Fibroblast of skin of right quadriceps (primary cell): ENCODE data around the gene AP2S1.
"Not testable (repeated sequence)": the region's sequence is repeated elsewhere in the genome, so short reads cannot be mapped to it uniquely, and the experiment has no call there.

Experiments used
- DNase-seq: peaks from one replicate; pipeline ENCODE4 v3.0.0-alpha.2; 2013

AP2S1 gene

DNA sequence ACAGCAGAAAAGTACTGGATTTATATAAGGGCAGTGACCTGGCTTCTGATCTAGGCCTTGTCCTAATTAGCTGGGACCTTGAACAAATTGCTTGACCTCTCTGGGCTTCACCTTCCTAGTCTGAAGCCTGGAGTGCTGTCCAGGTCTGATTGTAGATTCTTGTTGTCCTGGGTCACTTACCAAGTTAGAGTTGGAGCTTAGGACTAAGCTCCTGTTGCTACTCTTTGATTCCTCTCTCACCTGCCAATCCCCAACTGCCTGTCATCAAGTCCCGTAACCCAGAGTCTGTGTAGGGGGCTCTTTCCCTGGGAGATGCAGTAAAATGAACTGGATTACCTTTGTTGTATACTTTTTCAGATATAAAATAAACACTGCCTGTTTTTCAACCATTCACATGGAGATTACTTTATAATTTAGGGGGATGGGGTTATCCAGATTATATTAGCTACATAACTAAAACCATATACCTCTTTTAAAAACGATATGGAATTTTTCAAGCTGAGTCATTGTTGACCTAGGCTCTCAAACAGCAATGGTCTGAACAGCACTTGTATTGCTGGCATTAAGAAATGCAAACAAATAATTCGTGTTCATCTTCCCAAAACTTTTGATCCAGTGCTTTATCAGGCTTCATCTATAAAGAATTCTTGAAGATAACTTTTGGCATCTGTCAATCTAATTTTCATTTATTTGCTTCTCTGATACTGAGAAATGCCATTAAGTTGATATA lies 15.9 kb upstream of the AP2S1 start:
- no peak for DNase-seq

DNA sequence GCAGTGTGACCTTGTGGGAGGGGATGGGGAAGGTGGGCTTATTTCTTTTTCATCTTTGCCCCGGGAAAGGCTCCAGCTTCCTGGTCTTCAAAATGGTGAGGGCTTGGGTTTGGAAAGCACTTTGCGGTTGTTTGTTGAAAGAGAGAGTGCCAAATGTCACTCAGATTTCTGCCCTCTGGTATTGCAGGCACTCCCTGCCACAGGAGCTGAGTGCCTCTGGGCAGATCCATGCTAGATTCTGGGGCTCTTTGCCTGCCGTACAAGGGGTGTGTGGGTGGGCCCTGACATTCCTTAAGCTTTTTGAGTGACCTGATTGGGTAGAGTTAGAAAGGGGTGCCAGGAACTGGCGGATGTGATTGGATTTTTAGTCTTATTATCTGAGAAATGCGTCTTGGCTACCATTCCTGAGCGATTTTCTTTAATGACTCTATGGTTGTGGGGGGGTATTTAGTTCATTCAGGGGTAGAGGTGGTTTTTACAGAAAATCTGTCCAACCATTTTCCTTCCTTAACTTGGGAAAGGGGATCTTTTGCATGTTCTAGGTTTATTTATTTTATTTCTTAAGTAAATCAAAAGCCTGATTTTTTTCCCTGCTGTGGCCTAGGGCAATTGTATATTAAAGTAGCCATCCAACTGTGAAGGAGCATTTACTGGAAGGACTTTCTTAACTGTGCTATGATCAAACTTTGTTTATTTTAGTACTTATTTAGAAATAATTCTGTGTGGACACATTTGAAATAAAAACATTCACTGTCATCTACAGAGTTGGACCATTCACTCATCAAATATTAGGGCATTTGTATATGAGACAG lies 13.4 kb upstream of the AP2S1 start:
- peak; percentile 54 for DNase-seq

DNA sequence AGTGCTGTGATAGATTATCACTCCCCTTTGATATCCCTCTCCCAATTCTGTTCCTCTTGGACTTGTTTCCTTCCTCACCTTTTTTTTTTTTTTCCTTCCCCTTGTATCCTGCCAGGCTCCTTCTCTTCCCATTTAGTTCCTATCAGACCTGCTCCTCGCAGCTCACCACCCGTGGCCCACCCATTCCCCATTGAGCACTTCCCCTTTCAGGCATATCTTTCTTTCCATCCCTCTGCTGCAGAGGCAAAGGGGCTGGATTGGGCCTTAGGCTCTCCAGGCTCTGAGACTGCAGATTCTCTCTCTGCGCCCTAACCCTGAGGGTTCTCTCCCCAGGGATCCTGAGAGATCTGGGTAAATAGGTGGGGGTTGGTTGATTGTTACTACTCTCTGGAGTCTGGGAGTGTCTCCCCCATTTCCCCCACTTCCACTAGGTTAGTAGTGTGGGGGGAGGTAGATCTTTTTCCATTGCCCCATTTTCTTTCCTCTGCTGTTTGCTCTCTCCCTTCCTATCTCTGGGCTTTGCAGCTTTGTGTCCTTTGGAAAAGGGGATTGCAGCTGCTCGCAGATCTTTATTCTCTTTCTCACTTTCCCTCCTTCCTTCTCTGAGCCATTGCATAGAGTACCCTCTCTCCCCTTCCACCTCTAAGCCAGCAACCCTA lies 12.5 kb upstream of the AP2S1 start:
- DNase-seq, result no peak

DNA sequence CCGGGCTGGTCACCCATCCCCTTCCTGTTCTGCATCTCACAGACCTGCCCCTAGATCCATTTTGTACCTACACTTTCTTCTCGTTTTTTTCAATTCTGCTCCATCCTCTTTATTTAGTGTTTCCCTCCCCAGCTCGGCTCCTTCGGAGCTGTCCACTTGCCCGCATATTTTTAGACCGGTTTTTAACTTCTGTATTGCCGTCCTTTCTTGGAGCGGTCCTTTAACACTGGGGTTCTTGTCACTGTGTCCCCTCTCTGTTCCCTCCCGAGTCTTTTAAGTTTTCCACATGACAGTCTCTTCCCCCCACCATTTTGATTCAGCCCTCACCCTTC lies 11.8 kb upstream of the AP2S1 start:
- no peak for DNase-seq

DNA sequence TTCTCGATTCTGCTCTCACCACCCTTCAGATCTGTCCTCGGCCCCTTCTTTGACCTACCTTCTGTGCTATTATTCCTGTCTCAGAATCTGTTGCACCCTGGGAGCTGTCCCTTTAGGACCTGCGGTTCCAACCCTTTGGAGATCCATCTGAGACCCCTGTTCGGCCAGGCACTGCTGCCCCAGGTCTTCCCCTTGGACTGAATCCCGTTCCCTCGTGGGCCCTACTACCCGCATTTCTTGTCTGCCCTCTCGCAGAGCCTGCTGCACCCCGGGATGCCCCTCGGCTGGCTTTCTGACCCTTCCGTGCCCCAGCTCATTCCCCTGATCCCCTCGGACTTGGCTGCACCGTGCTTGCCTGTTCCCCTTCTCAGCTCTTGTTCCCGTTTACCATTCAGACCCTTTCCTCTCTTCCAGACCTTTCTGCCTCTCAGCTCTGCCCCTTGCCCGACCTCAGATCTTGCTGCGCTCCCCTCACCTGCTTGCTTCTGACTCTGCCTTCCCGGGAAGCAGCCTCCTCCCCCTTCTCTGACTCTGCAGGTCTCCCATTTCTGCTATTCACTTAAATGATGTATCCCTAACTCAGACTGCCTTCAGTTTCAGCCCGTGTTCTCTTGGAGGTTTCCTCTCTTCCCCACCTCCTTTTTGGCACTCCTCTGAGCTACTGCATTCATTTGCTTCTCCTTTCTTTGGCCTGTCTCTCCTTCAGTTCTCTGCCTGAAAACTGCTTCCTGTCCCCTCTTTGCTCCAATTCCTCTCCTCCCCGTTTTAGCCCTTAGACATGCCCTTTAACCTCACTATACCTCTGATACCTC lies 11.3 kb upstream of the AP2S1 start:
- DNase-seq, result no peak

DNA sequence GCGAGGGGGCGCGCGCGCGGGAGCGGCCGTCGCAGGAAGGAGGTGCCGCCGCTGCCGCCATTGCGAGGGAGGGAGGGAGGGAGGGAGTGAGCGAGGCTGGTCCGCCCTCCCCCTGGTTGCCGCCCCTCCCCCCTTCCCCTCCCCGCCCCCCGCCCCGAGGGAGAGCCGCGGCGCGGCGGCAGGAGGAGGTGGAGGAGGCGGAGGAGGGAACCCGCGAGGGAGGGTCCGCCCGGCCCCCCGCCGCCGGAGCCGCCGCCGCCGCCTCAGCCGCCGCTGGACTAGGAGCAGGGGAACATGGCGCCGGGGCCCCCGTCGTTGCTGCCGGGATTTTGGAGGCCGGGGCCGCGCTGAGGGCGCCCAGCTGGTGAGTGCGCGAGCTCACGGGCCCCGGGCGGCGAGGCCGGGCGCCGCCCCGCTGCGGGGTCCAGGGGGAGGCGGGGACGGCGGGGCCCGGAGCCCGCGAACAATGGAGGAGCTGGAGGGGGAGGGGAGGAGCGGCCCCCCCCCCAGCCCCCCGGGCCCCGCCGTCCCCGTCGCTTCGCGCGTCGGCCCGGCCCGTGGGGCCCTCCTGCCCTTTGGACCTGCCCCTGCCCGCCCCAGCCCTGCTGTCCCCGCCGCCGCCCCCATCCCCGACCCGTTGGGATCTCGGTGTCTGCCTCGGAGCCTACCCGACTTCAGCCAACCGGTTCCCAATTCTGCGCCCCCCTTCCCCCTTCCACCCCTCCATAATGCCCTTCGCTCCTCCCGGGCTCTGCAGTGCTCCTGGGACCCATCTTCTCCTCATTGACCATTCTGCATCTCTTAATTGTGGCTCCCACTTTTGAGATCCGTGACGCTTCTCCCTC lies 10.4 kb upstream of the AP2S1 start, which contains the start of gene ARHGAP35:
Gene ARHGAP35, plus strand, starts transcription at position 152 of the 845 bp plus-strand sequence. CDS start 57,679 bp downstream, outside the sequence.
- DNase-seq, result no peak

DNA sequence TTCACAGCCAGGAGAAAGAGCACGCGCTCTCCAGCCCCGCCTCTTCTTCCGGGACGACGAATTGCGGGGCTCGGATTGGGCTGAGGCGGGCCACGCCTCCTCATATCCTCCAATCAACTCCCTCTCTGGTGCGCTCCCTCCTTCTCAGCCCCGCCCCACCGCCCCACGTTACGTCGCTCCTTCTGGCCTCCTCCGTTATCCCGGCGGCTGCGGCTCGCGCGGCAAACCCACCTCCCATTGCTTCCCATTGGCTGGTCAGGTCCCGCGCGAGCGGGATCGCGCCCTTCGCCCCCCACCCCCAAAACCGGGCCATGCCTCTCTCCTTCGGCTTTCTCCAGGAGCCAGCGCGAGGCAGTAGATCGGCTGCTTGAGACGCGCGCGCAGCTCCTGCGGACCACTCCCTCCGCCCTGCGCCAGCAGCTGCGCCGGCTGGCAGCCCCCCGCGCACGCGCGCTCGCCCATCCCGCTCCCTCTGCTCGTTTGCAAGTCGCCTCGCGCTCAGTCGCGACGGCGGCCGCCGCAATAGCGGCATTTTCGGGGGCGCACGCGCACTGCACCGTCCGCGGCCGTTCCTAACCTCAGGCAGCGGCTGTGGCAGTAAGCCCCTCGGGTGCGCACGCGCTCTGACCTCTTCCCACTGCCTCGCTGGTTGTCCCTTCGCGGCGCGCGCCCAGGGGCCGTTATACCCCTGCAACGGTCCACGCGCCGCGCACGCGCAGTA lies 9.6 kb upstream of the AP2S1 start:
- DNase-seq, result peak; percentile 99

DNA sequence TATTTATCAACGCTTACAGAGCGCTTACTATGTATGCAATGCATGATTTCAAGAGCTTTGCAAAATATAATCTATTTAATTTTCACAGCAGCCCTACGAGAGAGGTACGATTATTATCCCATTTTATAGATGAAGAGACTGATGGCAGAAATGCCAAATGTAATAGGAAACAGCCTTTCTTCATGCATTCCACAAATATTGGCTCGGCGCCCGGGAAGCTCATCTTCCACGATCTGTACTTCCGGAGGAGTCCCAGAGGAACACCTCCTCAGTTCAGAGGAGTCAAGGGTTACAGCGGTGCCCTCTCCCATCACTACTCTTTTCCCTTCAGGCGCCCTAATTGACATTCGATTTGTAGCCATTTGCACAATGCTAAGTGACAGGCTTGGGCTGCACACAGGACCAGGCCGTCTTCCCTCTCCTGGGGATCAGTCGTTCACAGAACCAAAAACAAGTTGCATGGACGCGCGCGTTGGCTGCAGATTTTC lies 9.0 kb upstream of the AP2S1 start:
- DNase-seq, result peak; percentile 92

DNA sequence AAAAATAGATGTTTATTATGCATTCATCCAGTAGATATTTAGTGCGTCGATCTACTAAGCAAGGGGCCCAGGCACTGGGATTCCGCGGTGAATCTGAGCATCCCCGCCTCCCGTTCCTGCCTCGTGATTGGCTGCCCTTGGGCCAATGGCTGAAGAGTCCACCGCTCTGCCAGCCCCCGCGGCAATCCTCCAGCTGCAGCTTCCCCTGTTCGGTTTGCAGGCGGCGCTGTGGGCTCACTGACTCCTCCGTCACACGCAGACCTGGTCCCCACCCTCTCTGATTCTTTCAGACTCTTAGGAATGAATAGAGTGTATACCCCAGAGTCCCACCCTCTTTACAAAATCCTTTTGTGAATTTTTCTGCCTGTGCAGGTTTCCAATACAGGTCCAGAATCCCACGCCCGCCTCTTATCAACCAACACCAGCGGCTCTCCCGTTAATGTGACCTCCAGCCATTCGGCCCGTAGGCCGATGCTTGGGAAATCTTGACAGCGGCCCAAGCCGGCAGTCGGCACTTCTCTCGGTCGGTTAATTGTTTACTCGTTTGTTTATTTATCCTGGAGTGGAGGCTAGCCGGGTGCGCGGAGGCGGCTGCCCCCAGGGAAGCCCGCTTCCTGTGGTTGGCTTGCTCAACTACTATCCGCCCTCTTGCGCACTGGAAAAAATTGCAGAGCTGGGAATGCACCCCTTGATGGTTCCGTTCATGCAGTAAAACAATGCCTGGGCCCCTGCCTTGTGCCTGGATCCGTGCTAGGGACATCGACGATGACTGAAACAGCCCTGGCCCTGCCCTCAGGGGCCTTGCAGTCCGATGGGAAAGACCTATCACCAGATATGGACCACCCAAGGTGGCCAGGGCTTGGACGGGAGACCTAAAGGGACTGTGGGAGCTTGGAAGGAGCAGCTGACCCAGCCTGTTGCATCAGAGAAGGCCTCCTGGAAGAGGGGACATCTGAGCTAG lies 5.7 kb upstream of the AP2S1 start:
- peak; percentile 96 for DNase-seq

DNA sequence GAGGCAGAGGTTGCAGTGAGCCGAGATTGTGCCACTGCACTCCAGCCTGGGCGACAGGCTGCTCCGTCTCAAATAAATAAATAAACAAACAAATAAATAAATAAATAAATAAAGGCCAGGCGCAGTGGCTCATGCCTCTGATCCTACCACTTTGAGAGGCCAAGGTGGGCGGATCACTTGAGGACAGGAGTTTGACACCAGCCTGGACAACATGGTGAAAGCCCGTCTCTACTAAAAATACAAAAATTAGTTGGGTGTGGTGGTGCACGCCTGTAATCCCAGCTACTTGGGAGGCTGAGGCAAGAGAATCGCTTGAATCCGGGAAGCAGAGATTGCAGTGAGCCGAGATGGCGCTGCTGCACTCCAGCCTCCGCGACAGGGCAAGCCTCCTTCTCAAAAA lies 4.1 kb upstream of the AP2S1 start:
- DNase-seq, result not testable (repeated sequence)

DNA sequence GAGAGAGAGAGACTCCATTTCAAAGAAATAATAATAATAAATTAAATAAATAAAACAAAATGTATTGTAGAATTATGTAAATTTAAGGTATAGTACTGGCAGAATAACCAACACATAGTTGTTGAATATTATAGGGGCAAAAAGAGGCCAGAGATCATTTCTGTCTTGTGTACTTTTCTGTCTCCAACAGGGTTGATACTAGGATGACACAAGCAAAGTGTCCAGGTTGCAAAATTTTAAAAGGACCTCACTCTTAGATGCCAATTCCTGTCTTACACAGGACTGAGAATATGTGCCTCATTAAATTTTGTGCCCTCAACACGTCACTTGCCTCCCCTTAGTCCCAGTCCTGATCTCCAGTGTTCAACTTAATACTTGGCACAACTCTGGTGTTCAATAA lies 2.2 kb upstream of the AP2S1 start:
- no peak for DNase-seq

DNA sequence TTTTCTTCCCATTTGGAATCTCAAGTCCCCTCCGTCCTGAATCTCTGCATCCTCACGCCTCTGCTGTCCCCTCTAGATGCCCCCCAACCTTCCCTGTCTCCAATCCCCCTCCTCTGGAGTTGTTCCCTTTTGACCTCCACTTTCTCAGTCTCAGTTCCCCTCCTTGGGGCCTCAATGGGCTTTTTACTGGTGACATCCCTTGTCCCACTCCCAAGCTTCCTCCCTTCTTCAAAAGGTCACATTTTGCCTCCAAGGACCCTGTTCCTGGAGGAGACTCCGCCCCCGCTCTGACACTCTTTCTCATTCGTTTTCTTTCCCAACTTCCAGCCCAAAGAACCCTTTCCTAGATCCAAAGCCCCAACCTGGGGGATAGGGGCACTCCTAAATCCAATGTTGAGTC lies 1.0 kb downstream of the AP2S1 start:
- DNase-seq, result no peak

DNA sequence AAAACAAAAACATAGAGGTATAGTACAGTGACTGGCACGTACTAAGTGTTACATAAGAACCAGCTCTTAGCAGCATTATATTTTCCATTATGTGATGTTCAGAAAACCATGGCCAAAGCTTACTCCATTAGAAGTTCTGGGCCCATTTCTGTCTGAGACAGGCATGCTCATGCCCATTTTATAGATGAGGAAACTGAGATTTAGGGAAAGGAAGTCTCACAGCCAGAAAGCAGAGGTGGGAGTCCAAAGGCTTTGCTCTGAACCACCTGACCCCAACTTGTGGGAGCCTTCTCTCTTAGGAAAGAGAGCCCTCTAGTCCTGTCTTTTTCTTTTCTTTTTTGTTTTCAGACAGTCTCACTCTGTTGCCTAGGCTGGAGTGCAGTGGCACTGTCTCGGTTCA lies 2.3 kb downstream of the AP2S1 start:
- DNase-seq, result no peak

DNA sequence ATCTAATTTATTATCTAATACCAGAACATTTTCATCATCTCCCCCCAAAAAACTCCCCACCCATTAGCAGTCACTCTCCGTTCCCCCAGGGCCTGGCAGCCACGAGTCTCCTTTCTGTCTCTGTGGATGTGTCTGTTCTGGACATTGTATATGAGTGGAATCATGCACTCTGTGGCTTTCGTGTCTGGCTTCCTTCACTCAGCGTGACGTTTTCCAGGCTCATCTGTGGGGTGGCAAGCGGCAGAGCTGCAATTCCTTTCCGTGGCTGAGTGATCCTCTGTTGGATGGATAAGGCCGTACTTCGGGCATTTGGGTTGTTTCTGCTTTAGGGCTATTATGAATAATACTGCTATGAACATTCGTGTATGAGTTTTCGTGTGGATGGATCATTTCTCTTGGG lies 3.1 kb downstream of the AP2S1 start:
- DNase-seq, result no peak

DNA sequence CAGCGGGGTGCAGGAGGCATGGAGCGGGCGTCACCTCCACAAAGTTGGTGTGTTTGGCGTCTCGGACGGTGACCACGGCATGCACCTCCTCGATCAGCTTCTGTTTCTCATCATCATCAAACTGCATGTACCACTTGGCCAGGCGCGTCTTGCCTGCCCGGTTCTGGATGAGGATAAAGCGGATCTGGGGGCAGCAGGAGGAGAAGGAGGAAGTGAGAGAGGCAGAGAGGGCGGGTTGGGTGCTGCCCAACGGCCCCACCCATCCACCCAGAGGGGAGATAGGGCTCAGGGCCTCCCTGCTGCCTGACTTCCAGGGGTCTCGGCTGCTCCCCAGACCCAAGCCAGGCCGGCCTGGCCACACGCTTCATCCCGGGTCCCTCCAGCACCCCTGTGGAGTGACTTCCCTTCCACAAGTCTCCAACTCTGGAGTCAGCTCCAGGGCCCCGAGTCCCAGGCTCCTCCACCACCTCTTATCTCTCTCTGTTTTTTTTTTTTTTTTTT lies 4.6 kb downstream of the AP2S1 start:
- DNase-seq, result no peak

DNA sequence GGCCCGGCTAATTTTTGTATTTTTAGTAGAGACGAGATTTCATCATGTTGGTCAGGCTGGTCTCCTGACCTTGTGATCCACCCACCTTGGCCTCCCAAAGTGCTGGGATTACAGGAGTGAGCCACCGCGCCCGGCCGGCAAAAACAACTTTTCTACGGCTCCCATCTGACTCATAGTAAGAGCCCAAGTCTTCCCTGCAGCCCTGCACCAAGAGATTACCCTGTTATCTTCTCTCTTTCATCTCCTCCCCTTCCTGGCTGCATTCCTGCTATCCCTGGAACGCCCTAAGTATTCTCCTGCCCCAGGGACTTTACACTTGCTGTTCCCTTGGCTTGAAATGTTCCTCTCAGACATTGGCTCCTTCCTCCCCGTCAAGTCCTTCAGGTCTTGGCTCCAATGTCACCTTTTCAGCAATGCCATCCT lies 6.6 kb downstream of the AP2S1 start:
- DNase-seq, result no peak

DNA sequence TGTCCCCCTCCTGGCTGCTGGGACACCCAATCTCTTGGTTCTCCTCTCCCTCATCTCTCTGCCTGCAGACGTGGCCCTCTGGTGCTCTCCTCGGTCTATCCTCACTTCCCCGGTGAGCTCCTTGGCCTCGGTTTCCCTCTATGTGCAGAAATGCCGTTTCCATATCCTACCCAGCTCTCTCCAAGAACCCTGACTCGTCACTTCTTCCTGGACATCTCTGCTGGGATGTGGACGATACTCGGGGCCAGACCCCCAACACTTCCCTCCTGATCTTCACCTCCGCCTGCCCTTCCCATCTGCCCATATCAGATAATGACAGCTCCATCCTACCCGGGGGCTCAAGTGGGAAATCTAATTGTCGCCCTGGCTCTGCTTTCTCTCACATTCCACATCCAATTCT lies 7.9 kb downstream of the AP2S1 start:
- no peak for DNase-seq

DNA sequence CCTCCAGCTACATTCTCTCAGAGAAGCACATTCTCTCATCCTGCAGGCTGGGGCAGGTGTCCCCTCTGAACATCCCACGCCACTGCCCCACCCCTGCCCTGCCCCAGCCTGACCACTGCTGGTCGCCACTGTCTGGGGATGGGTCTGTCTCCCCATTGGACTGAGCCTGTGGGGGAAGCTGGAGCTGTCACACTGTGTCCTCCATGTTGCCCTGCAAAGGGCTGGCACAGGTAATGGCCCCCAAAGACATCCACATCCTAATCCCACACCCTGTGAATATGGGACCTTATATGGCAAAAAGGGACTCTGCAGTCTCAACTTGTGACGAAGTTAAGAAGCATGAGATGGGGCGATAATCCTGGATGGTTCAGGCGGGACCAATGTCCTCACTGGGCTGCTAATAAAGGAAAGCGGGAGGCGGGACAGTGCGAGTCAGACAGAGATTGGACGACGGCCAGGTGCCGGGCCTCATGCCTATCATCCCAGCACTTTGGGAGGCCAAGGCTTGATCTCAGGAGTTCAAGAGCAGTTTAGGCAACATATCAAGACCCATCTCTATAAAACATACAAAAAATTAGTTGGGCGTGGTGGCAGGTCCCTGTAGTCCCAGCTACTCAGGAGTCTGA lies 9.1 kb downstream of the AP2S1 start:
- DNase-seq, result peak; percentile 88

DNA sequence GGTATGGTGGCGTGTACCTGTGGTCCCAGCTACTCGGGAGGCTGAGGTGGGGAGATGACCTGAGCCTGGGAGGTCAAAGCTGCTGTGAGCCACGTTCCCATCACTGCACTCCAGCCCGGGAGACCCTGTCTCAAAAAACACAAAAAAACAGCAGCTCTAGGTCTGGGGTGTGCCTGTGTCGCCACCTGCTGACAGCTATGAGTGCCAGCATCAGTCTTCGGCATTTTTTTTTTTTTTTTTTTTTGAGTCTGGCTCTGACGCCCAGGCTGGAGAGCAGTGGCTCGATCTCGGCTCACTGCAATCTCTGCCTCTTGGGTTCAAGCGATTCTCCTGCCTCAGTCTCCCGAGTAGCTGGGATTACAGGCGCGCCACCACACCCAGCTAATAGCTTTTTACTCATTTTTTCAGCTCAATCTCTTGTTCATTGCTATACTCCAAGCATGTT lies 10.1 kb downstream of the AP2S1 start:
- peak; percentile 77 for DNase-seq
